ENCODE measurements around the gene POTEJ.
"Not testable (repeated sequence)": the region's sequence is repeated elsewhere in the genome, so short reads cannot be mapped to it uniquely, and the experiment has no call there.

DNA sequence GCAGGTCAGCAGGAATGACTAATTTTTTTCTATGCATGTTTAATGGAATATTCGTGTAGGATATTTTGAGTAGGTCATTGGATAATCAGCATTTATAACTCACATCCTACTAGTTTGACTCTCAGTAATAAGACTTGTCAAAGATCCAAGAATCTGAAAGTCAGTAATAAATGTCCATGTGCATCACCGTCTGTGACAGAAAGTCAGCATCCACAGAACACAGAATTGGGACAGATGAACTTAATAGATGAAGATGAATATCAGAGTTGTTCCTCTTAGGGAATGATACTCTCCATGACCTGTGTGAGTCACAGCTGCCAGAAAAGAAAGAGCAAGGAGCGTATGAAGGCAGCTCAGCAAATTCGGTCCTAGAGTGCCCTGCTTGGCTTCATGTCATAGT, 30.4 kb downstream of the POTEJ start:
- TF ChIP-seq, protein P1, sequence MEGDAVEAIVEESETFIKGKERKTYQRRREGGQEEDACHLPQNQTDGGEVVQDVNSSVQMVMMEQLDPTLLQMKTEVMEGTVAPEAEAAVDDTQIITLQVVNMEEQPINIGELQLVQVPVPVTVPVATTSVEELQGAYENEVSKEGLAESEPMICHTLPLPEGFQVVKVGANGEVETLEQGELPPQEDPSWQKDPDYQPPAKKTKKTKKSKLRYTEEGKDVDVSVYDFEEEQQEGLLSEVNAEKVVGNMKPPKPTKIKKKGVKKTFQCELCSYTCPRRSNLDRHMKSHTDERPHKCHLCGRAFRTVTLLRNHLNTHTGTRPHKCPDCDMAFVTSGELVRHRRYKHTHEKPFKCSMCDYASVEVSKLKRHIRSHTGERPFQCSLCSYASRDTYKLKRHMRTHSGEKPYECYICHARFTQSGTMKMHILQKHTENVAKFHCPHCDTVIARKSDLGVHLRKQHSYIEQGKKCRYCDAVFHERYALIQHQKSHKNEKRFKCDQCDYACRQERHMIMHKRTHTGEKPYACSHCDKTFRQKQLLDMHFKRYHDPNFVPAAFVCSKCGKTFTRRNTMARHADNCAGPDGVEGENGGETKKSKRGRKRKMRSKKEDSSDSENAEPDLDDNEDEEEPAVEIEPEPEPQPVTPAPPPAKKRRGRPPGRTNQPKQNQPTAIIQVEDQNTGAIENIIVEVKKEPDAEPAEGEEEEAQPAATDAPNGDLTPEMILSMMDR (IDR thresholded peaks at IDR 0.05; ENCODE audit: borderline replicate concordance, extremely low read depth, low read length, poor library complexity, severe bottlenecking) = not testable (repeated sequence)
- TF ChIP-seq EZH2 (IDR thresholded peaks at IDR 0.05; ENCODE audit: borderline replicate concordance, low read depth, low read length, severe bottlenecking) = not testable (repeated sequence)

Data from DND-41 (cell line).